OCI-M1 (cell line): Measurements from ENCODE around the gene KMT2E.
"Not testable (repeated sequence)": the region's sequence is repeated elsewhere in the genome, so short reads cannot be mapped to it uniquely, and the experiment has no call there.

Experiments
- DNase-seq: peaks from one replicate; lab custom pipeline; 2025; lab: John Stamatoyannopoulos, UW

KMT2E gene

DNA sequence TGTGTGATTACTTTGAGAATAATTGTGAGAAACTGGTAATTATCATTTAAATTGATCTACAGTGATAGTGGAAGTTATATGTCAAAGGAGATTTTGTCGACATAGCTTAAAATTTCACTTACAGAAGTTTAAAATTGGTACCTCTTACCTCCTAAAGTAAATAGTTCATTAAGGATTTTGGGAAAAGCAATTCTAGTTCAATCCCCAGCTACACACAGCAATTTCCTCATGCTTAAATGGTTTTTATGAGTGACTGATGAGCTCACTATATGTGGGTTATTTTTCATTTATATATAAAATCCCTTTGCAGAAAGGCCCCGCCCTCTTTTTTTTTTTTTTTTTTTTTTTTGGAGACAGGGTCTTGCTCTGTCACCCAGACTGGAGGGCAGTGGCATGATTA is 12.7 kb downstream of the KMT2E start:
- no peak for DNase-seq

- no peak for DNase-seq
These were observed 13.3 kb downstream of the KMT2E start for GRCh38 chr7:105027176-105027853.

- no peak for DNase-seq
These were observed 14.0 kb downstream of the KMT2E start for GRCh38 chr7:105028004-105028403.

GRCh38 chr7:105028941-105029340 is 14.9 kb downstream of the KMT2E start:
- not testable (repeated sequence) for DNase-seq

DNA sequence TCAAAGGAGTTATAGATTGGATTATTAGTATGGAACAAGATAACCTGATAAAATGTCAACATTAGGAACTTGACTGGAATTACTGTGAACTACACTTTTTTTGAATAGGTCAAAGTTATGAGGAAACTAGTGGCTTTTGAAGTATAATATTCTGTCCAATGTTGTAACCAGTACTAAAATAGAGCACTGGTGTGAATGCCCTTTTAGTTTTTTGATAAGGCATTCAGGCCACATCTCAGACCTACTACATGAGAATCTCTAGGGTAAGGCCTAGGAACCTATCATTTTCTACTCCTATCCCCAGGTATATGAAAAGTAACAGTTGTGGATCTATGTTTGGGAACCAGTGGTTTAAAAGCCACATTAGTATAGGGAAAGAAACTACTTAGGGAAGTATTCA is 16.4 kb downstream of the KMT2E start:
- no peak for DNase-seq

GRCh38 chr7:105032553-105033214 is 18.7 kb downstream of the KMT2E start:
- no peak for DNase-seq

GRCh38 chr7:105035349-105035748 is 21.3 kb downstream of the KMT2E start:
- DNase-seq = no peak

DNA sequence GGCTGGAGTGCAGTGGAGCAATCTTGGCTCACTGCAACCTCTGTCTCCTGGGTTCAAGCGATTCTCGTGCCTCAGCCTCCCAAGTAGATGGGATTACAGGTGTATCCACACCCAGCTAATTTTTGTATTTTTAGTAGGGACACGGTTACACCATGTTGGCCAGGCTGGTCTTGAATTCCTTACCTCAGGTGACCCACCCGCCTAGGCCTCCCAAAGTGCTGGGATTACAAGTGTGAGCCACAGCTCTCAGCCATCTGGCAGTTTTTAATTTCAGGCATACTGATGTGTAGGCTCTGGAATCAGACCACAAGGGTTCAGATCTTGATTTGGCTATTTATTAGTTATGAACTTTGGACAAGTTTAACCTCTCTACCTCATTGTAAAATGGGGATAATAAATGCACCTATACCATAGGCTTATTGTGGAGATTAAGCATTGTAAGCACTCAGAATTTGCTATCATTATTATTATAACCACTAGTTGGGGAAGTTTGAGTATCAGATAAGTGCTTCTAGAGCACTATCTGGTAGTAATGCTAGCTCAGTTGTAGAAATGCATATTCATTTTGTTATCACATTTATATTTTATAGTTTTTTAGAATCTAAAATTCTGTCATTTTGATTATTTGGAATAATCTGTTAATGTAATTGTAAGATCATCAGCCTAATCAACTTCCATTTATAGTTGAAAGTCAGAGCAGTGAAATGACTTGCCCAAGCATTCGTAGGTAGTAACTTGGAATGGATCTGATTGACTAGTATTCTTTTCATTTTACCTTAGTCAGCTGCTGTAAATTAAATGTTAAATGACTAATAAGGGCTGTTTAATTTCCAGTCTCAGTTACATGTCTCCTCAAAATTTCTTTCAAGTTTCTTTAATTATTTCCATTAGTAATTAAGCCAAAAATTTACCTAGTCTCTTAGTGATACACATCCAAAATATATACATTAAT is 22.5 kb downstream of the KMT2E start:
- DNase-seq = no peak

DNA sequence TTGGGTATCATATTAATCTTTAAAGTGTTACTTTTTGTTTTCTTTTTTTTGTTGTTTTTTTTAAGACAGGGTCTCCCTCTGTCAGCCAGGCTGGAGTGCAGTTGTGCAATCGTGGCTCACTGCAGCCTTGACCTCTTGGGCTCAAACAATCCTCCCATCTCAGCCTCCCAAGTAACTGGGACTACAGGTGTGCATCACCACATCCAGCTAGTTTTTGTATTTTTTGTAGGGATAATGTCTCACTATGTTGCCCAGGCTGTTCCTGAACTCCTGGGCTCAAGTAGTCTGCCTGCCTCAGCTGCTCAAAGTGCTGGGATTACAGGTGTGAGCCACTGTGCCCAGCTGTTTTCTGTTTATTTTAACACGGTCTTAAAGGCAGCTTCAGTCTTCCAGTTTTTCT is 23.3 kb downstream of the KMT2E start:
- DNase-seq = no peak

GRCh38 chr7:105044449-105045070 is 30.6 kb downstream of the KMT2E start:
- DNase-seq = no peak

DNA sequence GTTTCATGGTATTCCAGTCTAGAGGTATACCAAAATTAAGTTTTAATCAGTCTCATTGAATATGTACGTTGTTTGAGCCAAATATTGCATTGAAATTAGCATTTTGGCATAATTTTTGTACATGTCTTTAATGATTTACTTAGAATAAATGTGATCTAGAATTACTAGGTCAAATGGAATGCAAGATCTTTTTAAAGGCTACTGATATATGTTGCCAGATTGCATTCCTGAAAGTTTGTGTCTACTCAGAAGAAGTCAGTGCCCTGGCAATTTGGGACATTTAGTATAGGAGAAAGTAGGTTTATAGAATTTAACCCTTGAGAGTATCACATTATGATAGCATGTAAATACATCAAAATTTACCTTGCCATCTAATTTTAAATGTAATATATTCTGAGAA is 32.4 kb downstream of the KMT2E start:
- no peak for DNase-seq

- no peak for DNase-seq
These were observed 33.9 kb downstream of the KMT2E start for GRCh38 chr7:105047932-105048331.

- no peak for DNase-seq
These were observed 36.5 kb downstream of the KMT2E start for GRCh38 chr7:105050493-105050892.

GRCh38 chr7:105050899-105051298 is 36.9 kb downstream of the KMT2E start:
- not testable (repeated sequence) for DNase-seq

GRCh38 chr7:105055084-105055483 is 41.1 kb downstream of the KMT2E start:
- no peak for DNase-seq

- DNase-seq = no peak
These were observed 41.6 kb downstream of the KMT2E start for GRCh38 chr7:105055621-105056020.

GRCh38 chr7:105057472-105057871 is 43.5 kb downstream of the KMT2E start:
- no peak for DNase-seq

- DNase-seq = no peak
These were observed 46.4 kb downstream of the KMT2E start for GRCh38 chr7:105060437-105060836.

DNA sequence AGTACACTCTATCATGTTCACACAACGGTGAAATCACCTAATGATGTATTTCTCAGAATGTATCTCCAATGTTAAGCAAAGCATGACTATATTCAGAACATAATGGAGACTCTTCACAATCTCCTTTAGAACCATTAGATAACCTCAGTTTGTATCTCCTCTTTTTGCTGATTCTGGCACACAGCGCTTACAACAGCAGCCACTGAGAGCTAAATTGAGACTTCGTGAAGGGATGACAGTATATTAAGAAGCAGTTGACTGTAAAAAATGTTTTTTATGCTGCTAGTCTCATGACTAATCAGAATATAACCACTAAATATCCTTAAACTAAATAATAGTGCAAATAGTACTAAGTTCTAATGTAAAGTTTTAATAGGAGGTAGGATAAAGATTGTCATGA is 46.9 kb downstream of the KMT2E start:
- DNase-seq = no peak

DNA sequence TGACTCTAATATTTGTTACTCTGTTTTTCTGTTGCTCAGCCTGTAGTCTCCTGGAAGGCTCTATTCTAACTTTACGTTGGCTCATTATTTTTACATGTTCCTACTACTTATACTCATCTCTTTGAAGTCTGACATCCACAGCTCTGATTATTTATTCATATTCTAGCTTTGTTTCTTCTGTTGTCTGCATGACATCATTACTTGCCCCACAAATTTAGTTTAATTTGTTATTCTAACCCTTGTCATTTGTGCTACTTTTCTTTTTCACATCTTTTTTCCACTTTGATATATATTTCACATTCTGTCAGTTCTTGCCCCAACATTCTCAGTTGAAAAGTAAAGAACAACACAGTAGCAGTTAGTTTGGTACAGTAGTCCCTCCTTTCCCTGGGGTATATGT is 51.1 kb downstream of the KMT2E start:
- no peak for DNase-seq

DNA sequence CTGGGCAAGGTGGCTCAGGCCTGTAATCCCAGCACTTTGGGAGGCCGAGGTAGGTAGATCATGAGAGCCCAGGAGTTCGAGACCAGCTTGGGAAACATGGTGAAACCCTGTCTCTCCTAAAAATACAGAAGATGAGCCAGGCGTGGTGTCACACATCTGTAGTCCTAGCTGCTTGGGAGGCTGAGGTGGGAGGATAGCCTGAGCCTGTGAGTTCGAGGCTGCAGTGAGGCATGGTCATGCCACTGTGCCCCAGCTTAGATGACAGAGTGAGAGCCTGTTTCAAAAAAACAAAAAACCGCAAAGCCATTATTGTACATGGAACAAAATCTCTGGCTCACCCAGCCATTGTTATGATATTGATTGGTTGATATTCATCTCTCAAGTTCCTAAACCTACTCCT is 53.7 kb downstream of the KMT2E start:
- DNase-seq = no peak

DNA sequence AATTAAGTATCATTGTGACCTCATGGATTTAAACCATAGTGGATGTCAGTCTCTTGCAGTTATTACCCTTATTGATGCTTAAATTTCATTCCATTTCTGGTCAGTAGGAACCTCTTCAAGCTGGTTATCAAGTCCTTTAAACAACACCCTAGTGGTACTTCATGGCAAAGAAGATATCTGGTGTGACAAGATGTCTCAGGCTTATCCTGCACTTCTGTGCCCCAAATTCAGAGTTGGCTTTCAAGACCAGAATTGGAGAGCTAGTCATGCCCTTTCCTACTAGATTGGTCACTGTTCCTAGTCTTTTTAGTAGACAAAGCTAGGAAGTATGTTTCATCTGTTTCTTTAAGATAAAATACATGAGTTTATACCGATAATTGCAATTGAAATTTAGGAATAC is 54.9 kb downstream of the KMT2E start:
- no peak for DNase-seq
